KMS-11 (cell line): ENCODE results near the gene RAD23B.

ENCODE experiments used
- H2AFZ ChIP-seq: fragments of 200-600 bp; sonication (generic); 2 replicates; pipeline ENCODE4 v1.6.1; 2016; ENCODE audit warnings: antibody characterized with exemption, mixed run types, low read depth
- H3K27ac ChIP-seq: fragments of 200-600 bp; sonication (generic); 2 replicates; pipeline ENCODE4 v1.6.1; 2016; ENCODE audit warnings: mild to moderate bottlenecking, mixed run types
- H3K27me3 ChIP-seq: fragments of 200-600 bp; sonication (generic); 2 replicates; pipeline ENCODE4 v1.6.1; 2017; ENCODE audit warnings: mild to moderate bottlenecking, low read depth, mixed run types, moderate library complexity; ENCODE audit not compliant: insufficient read depth
- H3K36me3 ChIP-seq: fragments of 200-600 bp; sonication (generic); 2 replicates; pipeline ENCODE4 v1.6.1; 2017; ENCODE audit warnings: mild to moderate bottlenecking, mixed run types; ENCODE audit not compliant: insufficient read depth
- H3K4me1 ChIP-seq: fragments of 200-600 bp; sonication (generic); 2 replicates; pipeline ENCODE4 v1.6.1; 2016; ENCODE audit warnings: mild to moderate bottlenecking, low read depth, mixed run types; ENCODE audit not compliant: poor library complexity, severe bottlenecking
- H3K4me2 ChIP-seq: fragments of 200-600 bp; sonication (generic); 2 replicates; pipeline ENCODE4 v1.7.0; 2016; ENCODE audit warnings: mild to moderate bottlenecking, mixed run types
- H3K4me3 ChIP-seq: fragments of 200-600 bp; sonication (generic); IDR thresholded peaks from 2 replicates; pipeline ENCODE4 v1.6.1; 2017; ENCODE audit warnings: low read depth, low read length, mixed read lengths; ENCODE audit not compliant: insufficient read depth
- H3K79me2 ChIP-seq: fragments of 200-600 bp; sonication (generic); 2 replicates; pipeline ENCODE4 v1.6.1; 2016; ENCODE audit warnings: low read depth, mixed run types; ENCODE audit not compliant: insufficient read depth
- H3K9ac ChIP-seq: fragments of 200-600 bp; sonication (generic); 2 replicates; pipeline ENCODE4 v1.6.1; 2016; ENCODE audit warnings: mild to moderate bottlenecking, mixed run types
- H4K20me1 ChIP-seq: fragments of 200-600 bp; sonication (generic); 2 replicates; pipeline ENCODE4 v1.6.1; 2016; ENCODE audit warnings: mild to moderate bottlenecking, mixed run types; ENCODE audit not compliant: insufficient read depth
- CTCF ChIP-seq: fragments of 200-600 bp; sonication (generic); conservative IDR thresholded peaks from 2 replicates; pipeline ENCODE4 v1.6.1; 2017; ENCODE audit warnings: low read depth, mild to moderate bottlenecking, antibody characterized with exemption, low read length, moderate library complexity, mixed read lengths

RAD23B gene

GRCh38 chr9:107270082-107270481, 13.0 kb upstream of the RAD23B start:
- no peak for TF ChIP-seq CTCF
- Histone ChIP-seq H3K27ac (no peak overlapping the region), H4K20me1 (no peaks in the 10 kb centered on the region), H3K27me3 (no peaks in the 10 kb centered on the region), H3K4me2 (no peak overlapping the region), H3K79me2 (no peaks in the 10 kb centered on the region), H2AFZ (no peak overlapping the region), H3K4me1 (peaks cover 16% of the 10 kb centered on the region), H3K36me3 (no peaks in the 10 kb centered on the region), H3K9ac (no peak overlapping the region), H3K4me3 (no peak overlapping the region)

- Histone ChIP-seq H3K27me3 (no peaks in the 10 kb centered on the region), H3K4me1 (peaks cover 21% of the 10 kb centered on the region), H3K4me3 (no peak overlapping the region), H3K36me3 (no peaks in the 10 kb centered on the region), H3K4me2 (no peak overlapping the region), H3K9ac (no peak overlapping the region), H2AFZ (no peak overlapping the region), H4K20me1 (no peaks in the 10 kb centered on the region), H3K27ac (no peak overlapping the region), H3K79me2 (no peaks in the 10 kb centered on the region)
- no peak for TF ChIP-seq CTCF
Measured at GRCh38 chr9:107270580-107270979, 12.5 kb upstream of the RAD23B start.

- Histone ChIP-seq H3K9ac (no peak overlapping the region), H2AFZ (no peak overlapping the region), H3K4me1 (peaks cover 24% of the 10 kb centered on the region), H3K36me3 (no peaks in the 10 kb centered on the region), H4K20me1 (no peaks in the 10 kb centered on the region), H3K79me2 (no peaks in the 10 kb centered on the region), H3K4me3 (no peak overlapping the region), H3K4me2 (no peak overlapping the region), H3K27ac (no peak overlapping the region), H3K27me3 (no peaks in the 10 kb centered on the region)
- no peak for TF ChIP-seq CTCF
Measured at GRCh38 chr9:107273634-107274033, 9.4 kb upstream of the RAD23B start.

- no peaks in the 10 kb centered on the region for H3K27me3 ChIP-seq
- H3K79me2 ChIP-seq: no peaks in the 10 kb centered on the region
- no peak overlapping the region for H3K27ac ChIP-seq
- H3K4me1 ChIP-seq: peaks cover 24% of the 10 kb centered on the region
- no peaks in the 10 kb centered on the region for H4K20me1 ChIP-seq
- no peaks in the 10 kb centered on the region for H3K36me3 ChIP-seq
- H3K9ac ChIP-seq: no peak overlapping the region
- H3K4me3 ChIP-seq: no peak overlapping the region
- peak overlapping the region; percentile 14; the same call in 1 of the 2 replicates for H3K4me2 ChIP-seq
- H2AFZ ChIP-seq: no peak overlapping the region
- TF ChIP-seq CTCF: no peak
Measured at GRCh38 chr9:107274096-107274495, 9.0 kb upstream of the RAD23B start.
